DMS153 (cell line): ENCODE measurements around the gene MPLKIP.
A peak's percentile ranks its signal among the peaks of the same experiment; 100 is the strongest.
"Not testable (repeated sequence)": the region's sequence is repeated elsewhere in the genome, so short reads cannot be mapped to it uniquely, and the experiment has no call there.

Experiments
- DNase-seq: peaks from one replicate; lab custom pipeline; 2025; lab: John Stamatoyannopoulos, UW

Gene MPLKIP

DNA sequence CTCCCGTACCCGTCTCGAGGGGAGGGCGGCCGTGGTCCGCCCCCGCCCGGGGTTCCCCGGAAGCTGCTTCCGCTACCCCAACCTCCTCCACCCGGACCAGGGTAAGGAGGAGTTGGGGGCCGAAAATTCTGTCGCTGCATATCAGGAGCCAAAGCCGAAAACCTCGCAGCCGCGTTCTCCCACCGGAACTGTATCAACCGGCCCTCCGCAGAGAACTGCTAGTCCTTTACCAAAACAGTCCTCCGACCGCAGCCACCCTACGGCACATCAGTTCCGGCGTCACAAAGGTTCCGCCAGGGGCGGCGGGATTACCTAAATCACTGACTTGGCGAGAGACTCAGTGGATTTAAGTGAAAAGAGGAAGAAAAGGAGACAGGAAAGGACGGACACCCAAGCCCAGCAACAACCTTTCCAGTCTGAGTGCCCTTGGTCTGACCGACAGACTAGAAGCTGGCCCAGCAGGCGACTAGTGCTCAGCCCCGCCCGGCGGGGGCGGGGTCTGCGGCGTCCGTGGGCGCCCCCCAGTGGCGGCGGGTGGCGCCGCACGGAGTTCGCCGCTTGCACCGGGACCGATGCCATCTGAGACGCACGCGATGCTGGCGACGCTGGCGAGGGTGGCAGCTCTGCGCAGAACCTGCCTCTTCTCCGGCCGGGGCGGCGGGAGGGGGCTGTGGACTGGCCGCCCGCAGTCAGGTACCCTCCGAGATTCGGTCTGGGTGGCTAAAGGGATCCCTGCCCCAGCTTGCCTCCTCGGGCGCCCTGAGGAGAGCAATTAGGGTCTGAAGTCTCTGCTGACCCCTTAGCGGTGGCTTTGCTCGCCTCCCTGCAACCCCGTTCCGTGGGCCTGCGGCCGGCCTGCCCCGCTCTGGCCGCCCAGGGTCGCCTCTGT is at the start of gene MPLKIP, which contains the start of gene SUGCT:
Gene MPLKIP, minus strand, starts transcription at position 195 of the 889 bp plus-strand sequence. Its CDS starts 55 bp downstream, at position 140.
Gene SUGCT, plus strand, starts transcription at position 578 of the 889 bp plus-strand sequence.
- DNase-seq = peak; percentile 83

DNA sequence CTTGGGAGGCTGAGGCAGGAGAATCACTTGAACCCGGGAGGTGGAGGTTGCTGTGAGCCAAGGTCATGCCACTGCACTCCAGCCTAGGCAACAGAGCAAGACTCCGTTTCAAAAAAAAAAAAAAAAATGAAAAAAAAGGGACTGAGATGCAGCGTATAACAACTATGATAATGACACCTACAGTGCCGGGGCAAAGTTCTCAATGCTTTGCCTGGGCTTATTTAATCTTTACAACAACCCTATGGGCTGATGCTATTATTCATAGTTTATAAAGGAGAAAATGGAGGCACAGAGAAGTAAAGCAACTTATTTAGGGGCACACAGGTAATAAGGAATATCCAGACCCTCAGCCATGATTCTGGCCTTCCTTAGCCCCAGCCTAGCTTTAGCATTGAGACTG is 48.0 kb upstream of the MPLKIP start:
- DNase-seq = no peak

- no peak for DNase-seq
These were observed 42.6 kb upstream of the MPLKIP start for GRCh38 chr7:40177071-40177470.

DNA sequence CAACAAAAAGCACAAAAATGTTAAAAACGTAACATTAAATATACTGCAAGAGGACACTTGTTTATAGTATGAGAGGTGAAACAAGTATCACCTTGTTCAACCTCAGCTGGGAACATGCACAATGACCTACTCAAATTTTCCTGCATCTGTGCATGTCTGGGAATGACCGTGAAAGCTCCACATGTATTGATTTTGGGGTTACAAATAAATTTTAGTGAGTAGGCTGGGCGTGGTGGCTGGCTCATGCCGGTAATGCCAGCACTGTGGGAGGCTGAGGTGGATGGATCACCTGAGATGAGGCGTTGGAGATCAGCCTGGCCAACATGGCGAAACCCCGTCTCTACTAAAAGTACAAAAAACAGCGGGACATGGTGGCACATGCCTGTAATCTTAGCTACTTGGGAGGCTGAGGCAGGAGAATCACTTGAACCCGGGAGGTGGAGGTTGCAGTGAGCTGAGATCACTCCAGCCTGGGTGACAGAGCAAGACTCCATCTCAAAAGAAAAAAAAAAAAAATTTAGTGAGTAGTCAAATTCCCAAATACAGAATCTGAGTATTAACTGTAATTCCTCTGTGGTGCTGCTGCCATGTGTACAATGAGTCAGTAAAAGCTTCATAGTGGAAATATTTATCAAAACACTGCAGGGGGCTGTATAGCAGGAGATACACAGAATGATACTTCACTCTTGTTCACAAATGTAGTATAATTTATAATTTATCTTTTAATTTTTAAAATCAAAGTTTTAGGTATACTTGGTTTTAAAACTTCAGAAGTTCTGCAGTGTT is 41.5 kb upstream of the MPLKIP start:
- no peak for DNase-seq

- not testable (repeated sequence) for DNase-seq
These were observed 40.8 kb upstream of the MPLKIP start for GRCh38 chr7:40175256-40175655.

GRCh38 chr7:40173121-40173520 is 38.7 kb upstream of the MPLKIP start:
- not testable (repeated sequence) for DNase-seq

DNA sequence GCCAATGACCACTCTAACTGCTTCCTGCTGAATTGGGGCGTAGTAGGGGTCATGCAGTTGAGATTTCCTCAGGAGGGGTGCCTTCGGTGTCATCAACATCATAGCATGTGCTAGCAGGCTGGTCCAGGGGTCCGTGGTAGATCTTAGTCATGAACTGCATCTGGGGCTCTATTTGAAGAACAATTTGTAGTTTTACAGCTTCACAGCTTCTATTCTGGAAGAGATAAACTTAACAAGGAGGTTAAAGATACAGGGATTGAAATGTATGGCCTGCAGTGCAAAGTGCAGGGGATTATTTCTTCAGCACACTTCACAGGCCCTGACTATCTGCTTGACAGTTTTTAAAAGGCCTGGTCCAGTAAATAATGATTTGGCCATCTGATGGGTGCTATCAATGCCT is 33.8 kb upstream of the MPLKIP start:
- DNase-seq = not testable (repeated sequence)

GRCh38 chr7:40167291-40167690 is 32.9 kb upstream of the MPLKIP start:
- DNase-seq = no peak

GRCh38 chr7:40165216-40165615 is 30.8 kb upstream of the MPLKIP start:
- no peak for DNase-seq

DNA sequence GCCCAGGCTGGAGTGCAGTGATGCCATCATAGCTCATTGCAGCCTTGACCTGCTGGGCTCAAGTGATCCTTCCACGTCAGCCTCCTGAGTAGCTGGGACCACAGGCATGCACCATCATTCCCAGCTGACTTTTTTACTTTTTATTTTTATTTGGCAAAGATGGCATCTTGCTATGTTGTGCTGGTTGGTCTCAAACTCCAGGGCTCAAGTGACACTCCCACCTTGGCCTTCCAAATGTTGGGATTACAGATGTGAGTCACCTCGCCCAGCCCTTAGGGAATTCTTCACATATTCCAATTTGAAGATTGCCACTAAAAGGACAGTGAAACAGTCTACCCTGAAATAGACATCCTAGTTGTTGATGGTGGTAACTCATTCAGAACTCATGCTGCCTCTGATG is 28.1 kb upstream of the MPLKIP start:
- DNase-seq = no peak

GRCh38 chr7:40156988-40157387 is 22.6 kb upstream of the MPLKIP start:
- no peak for DNase-seq

- DNase-seq = no peak
These were observed 17.1 kb upstream of the MPLKIP start for GRCh38 chr7:40151504-40151903.

DNA sequence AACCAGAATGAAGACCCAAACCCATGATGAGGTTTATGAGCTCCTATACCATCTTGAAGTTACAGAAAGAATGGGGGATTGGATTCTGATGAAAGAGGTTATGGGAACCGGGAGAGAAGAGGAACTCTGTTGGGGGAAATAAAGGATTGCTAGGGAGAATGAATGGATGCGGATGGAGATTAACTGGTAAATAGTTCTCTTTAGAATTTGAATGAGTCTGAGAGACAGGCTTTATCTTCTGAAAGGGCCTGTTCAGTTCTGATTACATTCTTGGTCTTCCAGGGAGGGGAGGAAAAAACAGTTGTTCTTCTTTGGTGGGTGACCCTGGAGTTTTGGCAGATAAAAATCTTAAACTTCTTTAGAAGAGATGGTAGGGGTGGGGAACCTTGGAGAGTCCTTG is 14.2 kb upstream of the MPLKIP start:
- DNase-seq = no peak

GRCh38 chr7:40148247-40148580 is 13.8 kb upstream of the MPLKIP start:
- DNase-seq = not testable (repeated sequence)

DNA sequence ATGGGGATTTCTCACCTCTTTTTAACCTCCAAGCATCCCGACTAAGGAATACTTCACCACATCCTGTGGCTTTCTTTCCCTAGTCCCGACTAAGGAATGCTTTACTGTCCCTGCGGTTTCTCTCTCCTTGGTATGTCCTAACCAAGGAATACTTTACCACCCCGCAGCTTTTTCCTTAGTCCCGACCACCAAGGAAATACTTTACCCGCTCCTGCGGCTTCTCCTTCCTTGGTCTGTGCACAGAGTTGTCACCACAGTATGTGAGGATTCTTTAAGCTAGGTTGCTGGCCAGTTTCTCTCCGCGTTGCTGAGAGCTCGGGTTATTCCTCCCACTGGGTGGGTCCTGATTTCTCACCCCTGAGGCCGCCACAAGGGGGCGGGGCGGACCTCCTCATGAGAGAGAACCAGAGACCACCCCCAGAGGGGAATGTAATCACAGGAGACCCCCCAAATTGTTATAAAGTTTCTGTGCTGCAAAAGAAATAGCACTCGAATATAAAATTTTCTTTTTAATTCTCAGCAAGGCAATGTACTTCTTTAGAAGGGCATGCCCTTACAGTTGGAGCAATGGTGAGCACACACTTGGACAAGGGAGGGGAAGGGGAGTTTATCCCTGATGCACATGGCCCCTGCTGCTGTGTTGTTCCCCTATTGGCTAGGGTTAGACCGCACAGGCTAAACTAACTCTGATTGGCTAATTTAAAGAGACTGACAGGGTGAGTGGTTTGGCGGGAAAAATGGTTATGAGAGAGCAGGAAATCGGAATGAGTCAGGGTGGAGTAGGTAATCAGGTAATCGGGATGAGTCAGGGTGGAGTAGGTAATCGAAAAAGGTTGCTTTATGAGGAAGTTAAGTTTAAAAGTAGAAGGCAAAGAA is 13.2 kb upstream of the MPLKIP start:
- no peak for DNase-seq

DNA sequence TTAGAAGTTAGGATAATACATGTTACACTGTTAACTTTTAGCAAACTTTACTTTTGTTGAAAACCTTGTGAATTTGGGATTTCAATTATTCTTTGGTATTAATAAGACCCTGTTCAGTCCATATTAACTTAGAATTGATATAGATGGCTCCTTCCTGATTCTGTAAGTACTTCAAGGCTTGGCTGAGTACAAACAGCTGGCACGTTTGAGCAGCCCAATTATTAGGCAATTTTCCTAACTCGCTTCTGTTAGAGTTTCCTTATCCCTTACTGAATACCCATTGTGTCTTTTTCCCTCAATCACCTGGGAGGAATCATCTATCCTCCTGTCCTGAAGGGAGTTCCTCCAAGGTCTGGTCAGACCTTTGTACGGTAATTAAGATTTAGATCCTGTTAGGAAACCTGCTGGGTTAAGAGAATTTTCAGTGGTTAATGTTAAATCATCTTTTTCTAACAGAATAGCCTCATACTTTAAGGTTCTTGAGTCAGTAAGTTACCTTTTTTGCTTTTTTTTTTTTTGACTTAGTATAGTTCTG is 11.2 kb upstream of the MPLKIP start:
- DNase-seq = not testable (repeated sequence)

DNA sequence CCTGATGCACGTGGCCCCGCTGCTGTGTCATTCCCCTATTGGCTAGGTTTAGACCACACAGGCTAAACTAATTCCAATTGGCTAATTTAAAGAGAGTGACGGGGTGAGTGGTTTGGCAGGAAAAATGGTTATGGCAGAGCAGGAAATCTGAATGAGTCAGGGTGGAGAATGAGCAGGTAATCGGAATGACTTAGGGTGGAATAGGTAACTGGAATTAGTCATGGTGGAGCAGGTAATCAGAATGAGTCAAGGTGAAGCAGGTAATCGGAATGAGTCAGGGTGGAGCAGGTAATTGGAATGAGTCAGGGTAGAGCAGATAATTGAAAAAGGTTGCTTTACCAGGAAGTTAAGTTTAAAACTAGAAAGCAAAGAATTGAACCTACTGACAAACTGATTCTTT is 7.5 kb upstream of the MPLKIP start:
- not testable (repeated sequence) for DNase-seq

GRCh38 chr7:40139891-40140290 is 5.5 kb upstream of the MPLKIP start:
- DNase-seq = not testable (repeated sequence)

DNA sequence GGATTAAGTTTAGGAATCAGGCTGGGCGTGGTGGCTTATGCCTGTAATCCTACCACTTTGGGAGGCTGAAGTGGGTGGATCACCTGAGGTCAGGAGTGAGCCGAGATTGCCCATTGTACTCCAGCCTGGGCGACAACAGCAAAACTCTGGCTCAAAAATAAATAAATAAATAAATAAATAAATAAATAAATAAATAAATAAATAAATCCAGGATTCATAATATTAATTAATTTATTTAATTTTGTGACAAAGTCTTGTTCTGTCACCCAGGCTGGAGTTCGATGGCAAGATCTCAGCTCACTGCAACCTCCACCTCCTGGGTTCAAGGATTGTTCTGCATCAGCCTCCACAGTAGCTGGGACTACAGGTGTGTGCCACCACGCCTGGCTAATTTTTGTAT is 4.6 kb upstream of the MPLKIP start:
- no peak for DNase-seq

GRCh38 chr7:40137563-40137962 is 3.1 kb upstream of the MPLKIP start:
- no peak for DNase-seq

- no peak for DNase-seq
These were observed 842 bp upstream of the MPLKIP start for GRCh38 chr7:40135317-40135610.
